ENCODE measurements around the gene ATP5ME.

The ATP5ME gene

DNA sequence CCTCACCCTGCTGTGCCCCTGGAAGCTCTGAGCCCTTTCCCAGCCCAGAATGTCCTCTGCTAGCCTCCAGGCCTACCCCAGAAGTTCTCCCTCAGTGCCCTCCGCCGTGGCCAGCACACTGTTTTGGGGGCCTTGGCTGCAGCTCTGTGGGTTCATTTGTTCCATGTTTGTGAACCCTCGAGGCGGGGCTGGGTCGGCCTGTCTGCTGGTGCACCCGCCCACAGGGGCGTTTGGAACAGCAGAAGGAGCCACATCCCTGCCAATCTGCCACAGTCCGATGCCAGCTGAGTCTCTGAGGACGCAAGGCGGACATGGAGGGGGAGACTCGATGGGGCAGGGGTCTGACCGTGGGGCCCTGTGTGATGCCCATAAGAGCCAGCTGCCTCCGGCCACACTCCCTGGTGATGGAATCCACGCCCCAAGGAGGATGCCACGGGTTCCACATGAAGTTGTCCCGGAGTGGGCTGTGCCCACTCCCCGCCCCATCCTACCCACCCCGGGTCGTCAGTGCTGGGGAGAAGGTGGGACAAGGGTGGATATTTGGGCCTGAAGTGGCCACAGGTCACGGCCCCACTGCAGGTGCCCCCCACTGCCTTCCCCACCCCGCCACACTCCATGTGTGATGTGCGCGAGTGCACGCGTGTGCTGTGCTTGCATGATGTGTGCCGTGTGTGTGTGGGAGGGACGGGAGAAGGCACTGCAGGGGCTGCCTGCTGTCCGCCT, 7.1 kb downstream of the ATP5ME start:
- DNase-seq, result no peak

DNA sequence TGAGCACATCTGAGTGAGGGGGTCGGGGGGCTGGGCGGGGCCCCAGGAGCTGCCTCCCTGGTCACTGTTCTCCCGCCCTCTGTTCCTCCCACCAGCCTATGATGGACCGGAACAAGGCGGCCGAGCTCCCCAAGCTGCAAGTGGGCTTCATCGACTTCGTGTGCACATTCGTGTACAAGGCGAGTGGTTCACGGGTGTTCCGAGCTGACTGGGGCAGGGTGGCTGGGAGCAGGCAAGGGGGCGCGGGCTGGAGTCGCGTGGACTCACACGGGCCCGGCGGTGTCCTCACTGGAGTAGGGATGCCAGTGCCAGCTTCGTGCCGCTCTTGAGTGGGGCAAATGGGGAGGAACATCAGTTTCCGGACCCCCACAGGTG, 7.7 kb downstream of the ATP5ME start:
- DNase-seq, result no peak

- DNase-seq, result no peak
Observed at GRCh38 chr4:665751-666435, 8.2 kb downstream of the ATP5ME start.

- no peak for DNase-seq
Observed at GRCh38 chr4:665381-665750, 8.7 kb downstream of the ATP5ME start.

DNA sequence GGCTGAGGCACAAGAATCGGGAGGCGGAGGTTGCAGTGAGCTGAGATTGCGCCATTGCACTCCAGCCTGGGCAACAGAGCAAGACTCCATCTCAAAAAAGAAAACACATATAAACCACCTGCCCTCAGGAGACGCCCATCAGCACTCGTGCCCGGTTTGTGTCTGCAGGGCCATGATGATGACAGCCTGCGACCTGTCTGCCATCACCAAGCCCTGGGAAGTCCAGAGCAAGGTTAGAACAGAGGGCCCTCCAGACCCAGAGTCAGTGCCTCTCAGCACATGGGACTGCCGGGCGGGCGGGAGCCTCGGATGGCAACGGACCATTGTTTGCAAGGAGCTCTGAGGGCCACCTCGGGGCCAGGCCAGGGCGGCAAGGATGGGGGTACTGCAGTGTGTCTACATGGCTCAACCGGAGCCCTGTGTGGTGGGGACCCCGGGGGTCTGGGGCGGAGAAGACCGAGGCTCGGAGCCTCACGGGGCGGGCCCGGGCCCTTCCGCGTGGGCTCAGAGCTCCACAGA, 9.3 kb downstream of the ATP5ME start:
- no peak for DNase-seq

DNA sequence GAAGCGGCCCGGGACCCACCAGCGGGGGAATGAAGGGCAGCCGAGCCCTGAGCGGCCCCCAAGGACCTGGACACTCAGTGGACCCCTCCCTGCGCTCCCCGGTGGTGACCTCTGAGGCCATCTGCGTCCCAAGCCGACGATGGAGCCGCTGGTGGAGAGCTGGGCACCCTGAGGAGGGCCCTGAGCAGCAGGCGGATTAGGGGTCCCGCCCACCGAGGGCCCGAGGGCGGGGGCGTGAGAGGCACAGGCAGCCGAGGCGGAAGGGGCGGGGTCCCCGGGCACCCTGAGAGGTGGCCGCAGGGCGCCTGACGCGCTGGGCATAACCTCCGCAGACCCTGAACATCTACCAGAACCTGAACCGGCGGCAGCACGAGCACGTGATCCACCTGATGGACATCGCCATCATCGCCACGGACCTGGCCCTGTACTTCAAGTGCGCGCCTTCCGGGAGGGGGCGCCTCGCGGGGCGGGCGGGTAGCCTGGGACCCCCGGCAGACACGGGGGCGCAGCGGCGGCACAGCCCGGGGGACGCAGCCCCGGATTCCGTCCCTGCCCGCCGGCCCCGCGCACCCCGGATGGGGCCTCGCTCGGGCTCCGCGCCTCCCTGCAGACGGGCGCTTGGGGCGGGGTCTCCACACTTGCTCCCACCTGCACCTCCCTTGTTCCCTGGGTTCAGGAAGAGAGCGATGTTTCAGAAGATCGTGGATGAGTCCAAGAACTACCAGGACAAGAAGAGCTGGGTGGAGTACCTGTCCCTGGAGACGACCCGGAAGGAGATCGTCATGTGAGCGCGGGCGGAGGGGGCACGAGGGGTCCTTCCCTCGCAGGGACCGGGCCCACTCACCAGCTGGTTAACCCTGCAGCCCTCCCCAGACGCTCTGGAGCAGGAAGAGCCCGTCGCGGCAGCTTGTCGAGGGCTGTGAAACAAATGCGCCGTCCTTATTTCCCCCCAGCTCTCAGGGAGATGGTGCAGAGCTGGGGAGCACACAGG, 10.3 kb downstream of the ATP5ME start:
- DNase-seq, result peak; percentile 44 to 72 (median 64)

DNA sequence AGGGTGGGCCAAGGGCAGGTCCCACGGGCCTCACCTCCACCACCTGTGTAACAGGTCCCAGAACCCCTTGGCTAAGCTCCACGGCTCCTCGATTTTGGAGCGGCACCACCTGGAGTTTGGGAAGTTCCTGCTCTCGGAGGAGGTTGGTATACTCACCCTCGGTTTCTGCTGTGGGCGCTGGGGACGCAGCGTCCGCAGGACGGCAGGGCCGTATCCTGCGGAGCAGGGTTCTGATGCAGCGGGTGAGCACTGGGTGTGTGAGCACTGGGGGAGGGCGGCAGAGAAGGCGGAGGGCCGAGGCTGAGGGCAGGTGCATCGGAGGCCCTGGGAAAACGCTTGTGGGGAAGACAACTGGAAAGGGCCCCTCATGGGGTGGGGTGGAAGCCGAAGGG, 11.0 kb downstream of the ATP5ME start:
- no peak for DNase-seq

DNA sequence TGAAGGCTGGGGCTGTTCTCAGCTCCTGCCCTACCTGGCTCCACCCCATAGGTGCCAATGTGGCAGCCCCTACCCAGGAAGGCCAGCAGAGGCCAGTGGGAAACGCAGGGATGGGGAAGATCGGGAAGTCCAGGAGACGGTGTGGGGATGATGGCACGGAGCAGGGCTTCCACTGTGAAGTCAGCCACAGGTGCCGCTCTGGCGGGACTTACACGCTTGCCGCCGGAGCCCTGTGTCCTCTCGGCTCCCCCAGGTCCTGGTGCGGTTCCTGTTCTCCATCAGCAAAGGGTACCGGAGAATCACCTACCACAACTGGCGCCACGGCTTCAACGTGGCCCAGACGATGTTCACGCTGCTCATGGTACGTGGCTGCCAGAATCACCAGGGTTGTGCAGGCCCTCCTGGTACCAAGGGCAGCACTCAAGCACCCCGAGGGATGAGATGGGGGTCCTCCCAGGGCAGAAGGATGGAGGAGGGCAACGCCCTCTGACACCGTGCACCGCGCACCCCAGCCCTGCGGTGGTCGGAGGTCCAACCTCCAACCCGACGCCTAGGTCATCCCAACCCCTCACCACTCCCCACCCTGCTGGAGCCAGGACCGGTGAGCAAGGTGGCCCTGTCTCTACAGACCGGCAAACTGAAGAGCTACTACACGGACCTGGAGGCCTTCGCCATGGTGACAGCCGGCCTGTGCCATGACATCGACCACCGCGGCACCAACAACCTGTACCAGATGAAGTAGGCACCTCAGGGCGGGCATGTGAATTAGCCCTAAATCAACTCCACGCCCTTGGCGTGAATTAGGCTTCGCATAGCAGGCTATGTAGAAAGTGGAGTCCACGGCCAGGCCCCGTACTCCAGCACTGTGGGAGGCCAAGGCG, 12.0 kb downstream of the ATP5ME start:
- DNase-seq, result no peak

- no peak for DNase-seq
Observed at GRCh38 chr4:661231-661630, 12.8 kb downstream of the ATP5ME start.

DNA sequence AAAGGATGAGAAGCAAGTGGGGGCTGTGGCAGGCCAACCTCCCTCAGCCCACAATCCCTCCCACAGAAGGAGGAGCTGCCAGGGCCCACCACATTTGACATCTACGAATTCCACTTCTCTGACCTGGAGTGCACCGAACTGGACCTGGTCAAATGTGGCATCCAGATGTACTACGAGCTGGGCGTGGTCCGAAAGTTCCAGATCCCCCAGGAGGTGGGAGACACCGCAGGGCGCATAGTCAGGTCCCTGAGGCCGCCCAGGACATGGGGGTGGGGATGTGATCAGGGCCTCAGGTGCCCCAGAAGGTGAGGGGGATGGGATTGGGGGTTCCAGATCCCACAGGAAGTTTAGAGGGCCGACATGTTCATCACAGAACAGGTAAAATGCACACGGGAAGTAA, 13.7 kb downstream of the ATP5ME start:
- DNase-seq, result no peak

- no peak for DNase-seq
Observed at GRCh38 chr4:659851-660250, 14.2 kb downstream of the ATP5ME start.

DNA sequence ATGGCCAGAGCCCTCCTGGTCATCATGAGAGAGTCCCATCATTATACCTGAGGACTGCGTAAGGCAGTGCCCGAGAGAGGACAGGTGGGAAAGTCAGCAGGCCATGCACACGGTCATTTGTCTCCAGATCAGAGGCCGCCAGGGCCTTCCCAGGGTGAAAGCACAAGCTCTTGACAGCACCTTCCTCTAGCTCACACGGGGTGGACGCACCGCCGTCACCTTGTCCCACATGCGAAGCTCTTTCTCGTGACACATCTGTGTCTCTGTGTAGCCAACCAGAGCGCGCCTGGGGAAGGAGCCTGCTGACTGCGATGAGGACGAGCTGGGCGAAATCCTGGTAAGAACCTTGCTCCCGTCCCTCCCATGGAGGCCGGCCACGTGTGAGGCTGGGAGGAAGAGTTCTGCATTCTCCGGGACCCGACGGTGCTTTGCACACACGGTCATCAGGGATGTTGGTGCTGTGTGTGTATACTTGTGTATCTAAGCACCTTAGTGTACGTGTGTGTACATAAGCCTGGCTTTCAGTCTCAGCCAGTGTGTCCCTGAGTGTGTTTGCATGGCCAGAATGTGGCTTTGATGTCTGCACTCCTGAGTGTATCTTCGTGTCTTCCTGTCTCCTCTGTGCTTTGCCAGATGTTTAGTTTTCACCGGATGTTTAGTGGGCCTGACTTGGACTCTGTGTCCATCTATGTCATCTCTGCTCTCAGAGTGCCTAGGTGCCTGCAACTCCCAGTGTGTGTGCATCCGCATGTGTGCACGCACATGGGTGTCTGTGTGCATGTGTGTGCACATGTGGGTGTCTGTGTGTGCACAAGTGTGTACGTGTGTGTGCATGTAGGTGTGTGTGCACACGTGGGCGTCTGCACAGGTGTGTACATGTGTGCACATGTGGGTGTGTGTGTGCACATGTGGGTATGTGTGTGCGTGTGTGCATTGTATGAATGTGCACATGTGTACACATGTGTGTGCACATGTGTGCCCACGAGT, 15.1 kb downstream of the ATP5ME start:
- no peak for DNase-seq

DNA sequence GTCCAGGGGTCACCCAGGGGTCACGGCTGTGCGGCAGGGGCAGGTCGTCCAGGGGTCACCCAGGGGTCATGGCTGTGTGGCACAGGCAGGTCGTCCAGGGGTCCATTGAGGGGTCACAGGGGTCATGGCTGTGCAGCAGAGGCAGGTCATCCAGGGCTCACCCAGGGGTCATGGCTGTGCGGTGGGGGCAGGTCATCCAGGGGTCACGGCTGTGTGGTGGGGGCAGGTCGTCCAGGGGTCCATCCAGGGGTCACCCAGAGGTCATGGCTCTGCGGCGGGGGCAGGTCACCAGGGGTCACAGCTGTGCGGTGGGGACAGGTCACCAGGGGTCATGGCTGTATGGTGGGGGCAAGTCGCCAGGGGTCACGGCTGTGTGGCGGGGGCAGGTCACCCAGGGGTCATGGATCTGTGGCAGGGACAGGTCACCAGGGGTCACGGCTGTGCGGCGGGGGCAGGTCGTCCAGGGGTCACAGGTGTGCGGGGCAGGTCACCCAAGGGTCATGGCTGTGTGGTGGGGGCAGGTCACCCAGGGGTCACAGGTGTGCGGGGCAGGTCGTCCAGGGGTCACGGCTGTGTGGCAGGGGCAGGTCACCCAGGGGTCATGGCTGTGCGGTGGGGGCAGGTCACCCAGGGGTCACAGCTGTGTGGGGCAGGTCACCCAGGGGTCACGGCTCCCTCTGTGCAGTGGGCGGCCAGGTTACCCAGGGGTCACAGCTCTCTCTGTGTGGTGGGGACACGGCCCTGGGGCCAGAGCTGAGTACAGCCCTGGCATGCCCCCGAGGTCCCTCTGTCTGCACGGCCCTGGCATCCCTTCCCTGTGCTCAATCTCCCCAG, 16.0 kb downstream of the ATP5ME start:
- DNase-seq, result no peak

DNA sequence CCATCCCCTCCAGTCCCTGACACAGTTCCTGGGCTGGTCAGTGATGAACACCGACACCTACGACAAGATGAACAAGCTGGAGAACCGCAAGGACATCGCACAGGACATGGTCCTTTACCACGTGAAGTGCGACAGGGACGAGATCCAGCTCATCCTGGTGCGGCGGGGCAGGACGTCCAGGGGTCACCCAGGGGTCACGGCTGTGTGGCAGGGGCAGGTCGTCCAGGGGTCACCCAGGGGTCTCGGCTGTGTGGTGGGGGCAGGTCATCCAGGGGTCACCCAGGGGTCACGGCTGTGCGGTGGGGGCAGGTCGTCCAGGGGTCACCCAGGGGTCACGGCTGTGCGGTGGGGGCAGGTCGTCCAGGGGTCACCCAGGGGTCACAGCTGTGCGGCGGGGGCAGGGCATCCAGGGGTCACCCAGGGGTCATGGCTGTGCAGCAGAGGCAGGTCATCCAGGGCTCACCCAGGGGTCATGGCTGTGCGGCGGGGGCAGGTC, 16.7 kb downstream of the ATP5ME start:
- no peak for DNase-seq

GRCh38 chr4:656436-657337, 17.4 kb downstream of the ATP5ME start:
- DNase-seq, result no peak

GRCh38 chr4:655464-656151, 18.5 kb downstream of the ATP5ME start:
- DNase-seq, result no peak

- DNase-seq, result no peak
Observed at GRCh38 chr4:654871-655463, 19.1 kb downstream of the ATP5ME start.

DNA sequence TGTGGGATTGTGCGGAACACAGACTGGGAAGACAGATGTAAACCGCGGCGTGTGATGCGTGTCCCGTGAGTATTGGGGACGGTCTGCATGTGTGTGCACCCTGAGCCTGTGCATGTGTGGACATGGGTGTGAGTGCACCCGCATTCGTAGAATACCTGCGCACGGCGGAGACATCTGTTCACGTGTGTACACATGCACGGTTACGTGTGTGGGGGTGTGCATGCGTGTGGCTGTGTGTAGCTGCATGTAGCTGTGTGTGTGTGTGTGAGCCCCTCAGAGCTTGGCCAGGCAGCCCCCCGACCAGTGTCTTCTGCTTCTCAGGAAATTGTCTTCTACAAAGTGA, 19.6 kb downstream of the ATP5ME start:
- no peak for DNase-seq
